Pancreas (tissue), 10 donors: ENCODE data around the gene SSBP2. TPM values are rescaled to one million over a fixed set of nuclear protein-coding genes. Genes with fewer than 3 reads are reported as not detected.

Experiments
- ATAC-seq, 4 donors: fragments of 200-7000 bp; cut with Tn5 transposase; one replicate each; pipeline versions ENCODE4 v1.8.0 to v1.9.1; 2020; ENCODE audit warnings: mild to moderate bottlenecking in 4 of 4, moderate library complexity in 4 of 4
- DNase-seq, 6 donors: peaks; one replicate each; pipeline ENCODE4 v3.0.0-alpha.2; 2020
- FAIRE-seq: peaks from 2 replicates; lab custom pipeline; 2012; peaks lifted over from hg19 to GRCh38; lab: Jason Lieb, UNC
- H3K27ac ChIP-seq, 4 donors: fragments of 200-600 bp; sonication (generic); 1 replicate in 3 of 4; 2 replicates in 1 of 4; pipeline versions ENCODE4 v1.5.0 to v1.8.0; 2020
- H3K27me3 ChIP-seq, 4 donors: fragments of 200-600 bp; one replicate each; pipeline ENCODE4 v1.8.0; 2021
- H3K36me3 ChIP-seq, 3 donors: fragments of 200-600 bp; sonication (generic) in 1 of 3; one replicate each; pipeline versions ENCODE4 v1.5.0 to v1.8.0; 2020 to 2021
- H3K4me1 ChIP-seq, 3 donors: fragments of 200-600 bp; one replicate each; pipeline ENCODE4 v1.8.0; 2021
- H3K4me3 ChIP-seq, 4 donors: fragments of 200-600 bp; sonication (generic) in 2 of 4; one replicate each; pipeline versions ENCODE4 v1.5.0 to v1.8.0; 2020 to 2021
- H3K9me3 ChIP-seq, 4 donors: fragments of 200-600 bp; one replicate each; pipeline ENCODE4 v1.8.0; 2021
- CTCF ChIP-seq, 4 donors: fragments of 200-600 bp; sonication (generic) in 3 of 4; IDR thresholded peaks; one replicate each; pipeline versions ENCODE4 v1.5.0 to v1.8.0; 2021; ENCODE audit warnings: antibody characterized with exemption in 4 of 4
- WGBS, 2 donors: extraction: QIAGEN DNeasy Blood & Tissue Kit; methylation state at CpG; one replicate each; pipeline ENCODE4 v1.1.7; 2013; 5-methylcytosine and 5-hydroxymethylcytosine counted together
- intact Hi-C, 3 donors: fragments of 100-400 bp; cut with DNase I; formaldehyde crosslinking; loops; one replicate each; pipeline versions ENCODE4 v1.11.1 to v1.14.2; 2022
- polyA plus RNA-seq, 2 donors: library from polyadenylated mRNA; stranded (reverse); fragments of 200-250 nt; gene quantifications; one replicate each; pipeline ENCODE4 v1.2.3, GENCODE V29; 2013
- total RNA-seq, 6 donors: library from RNA; stranded (reverse); fragmentation: NEBNext Ultra II Directional in 4 of 6; extraction: Animal tissue kit (Norgen Biotek cat#: 25700) in 4 of 6; gene quantifications; one replicate each; pipeline versions ENCODE4 v1.2.1 to v1.2.4, GENCODE V29; 2021 to 2023
- donor health status: healthy with polysubstance abuse.
- donor health status: DM: no; HTN: no; CAD: no; lungs with moderate emphysema.
- donor health status: DM: no; HTN: no; CAD: no.
- donor health status: control.
- donor health status: control.
- donor health status: Bipolar disorder and iron deficiency.
- donor health status: DM: yes; HTN: yes; CAD: no.
- donor health status: DM: no; HTN: no; CAD: no.
- donor health status: DM: no; HTN: no; CAD: no.
- donor health status: DM: yes; HTN: yes; CAD: no.

The SSBP2 gene
- total and polyA plus RNA-seq, 8 donors, result 8.6 to 20.7 (median 15.8) TPM

GRCh38 chr5:81786496-81786895, 35.6 kb upstream of the SSBP2 start:
- Histone ChIP-seq H3K36me3 (no peaks in the 10 kb centered on the region), H3K4me1 (peaks cover 0 to 19% (median 18%) of the 10 kb centered on the region in 3 donors), H3K4me3 (no peak overlapping the region), H3K27ac (no peak overlapping the region), H3K9me3 (no peaks in the 10 kb centered on the region), H3K27me3 (no peaks in the 10 kb centered on the region)
- no peak for TF ChIP-seq CTCF (IDR thresholded peaks at IDR 0.05)
- DNase-seq, result no peak
- no peak for FAIRE-seq
- intact Hi-C loops, result loop anchor here in 1 of 3 donors (5.0 kb wide), 1 partner anchor 34 kb away; the partner anchor contains the start of gene SSBP2
- 89 to 92% methylated on average over 5 of the region's 5 CpGs for WGBS, 2 donors
- no peak for ATAC-seq

- H3K9me3 ChIP-seq, result no peaks in the 10 kb centered on the region
- H3K27ac ChIP-seq, result no peak overlapping the region
- no peaks in the 10 kb centered on the region for H3K27me3 ChIP-seq
- no peaks in the 10 kb centered on the region for H3K36me3 ChIP-seq
- no peak for DNase-seq
- no peak for ATAC-seq
- H3K4me3 ChIP-seq, result no peak overlapping the region
- intact Hi-C loops, result loop anchor here in 1 of 3 donors (5.0 kb wide), 1 partner anchor 33 kb away; the partner anchor contains the start of gene SSBP2
- WGBS, 2 donors, result 69 to 87% methylated on average over 4 of the region's 4 CpGs
- H3K4me1 ChIP-seq, result peaks cover 0 to 19% (median 18%) of the 10 kb centered on the region in 3 donors
- FAIRE-seq, result no peak
- no peak for TF ChIP-seq CTCF (IDR thresholded peaks at IDR 0.05)
Measured at GRCh38 chr5:81785322-81785721, 34.4 kb upstream of the SSBP2 start.

DNA sequence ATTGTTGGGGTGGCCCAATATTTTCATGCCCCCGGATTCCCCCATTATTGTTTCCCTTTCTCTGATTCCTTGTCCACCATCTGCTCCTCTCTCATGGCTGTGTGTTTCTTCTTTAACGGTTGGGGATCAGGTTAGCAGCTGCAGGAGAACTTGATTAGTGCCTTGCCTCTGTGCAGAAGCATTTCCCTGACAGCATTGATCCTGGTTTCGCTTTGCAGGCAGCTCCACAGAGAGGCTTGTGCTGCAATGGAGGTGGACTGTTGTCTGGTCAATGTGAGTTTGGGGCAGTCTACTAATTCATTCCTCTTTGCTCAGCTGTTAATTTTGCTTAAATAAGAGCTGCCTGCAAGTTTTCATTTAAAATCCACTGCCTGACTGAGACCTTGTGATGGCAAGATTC, 32.5 kb upstream of the SSBP2 start:
- WGBS, 2 donors, result 16% methylated on average over 3 of the region's 3 CpGs
- DNase-seq, result peak in 1 of 6 donors; percentile 40
- peak in 2 of 4 donors; percentile 52 to 59 for ATAC-seq
- Histone ChIP-seq H3K27me3 (no peaks in the 10 kb centered on the region), H3K4me1 (peaks cover 15 to 26% (median 25%) of the 10 kb centered on the region in 3 donors), H3K27ac (peak overlapping the region in 2 of 4 donors; percentile 26 to 44), H3K9me3 (no peaks in the 10 kb centered on the region), H3K36me3 (no peaks in the 10 kb centered on the region), H3K4me3 (no peak overlapping the region)
- intact Hi-C loops, result no loop called here
- no peak for TF ChIP-seq CTCF (IDR thresholded peaks at IDR 0.05)
- no peak for FAIRE-seq

- ATAC-seq (no peak), FAIRE-seq (no peak), DNase-seq (no peak)
- Histone ChIP-seq H3K27me3 (no peaks in the 10 kb centered on the region), H3K9me3 (no peaks in the 10 kb centered on the region), H3K27ac (peak overlapping the region in 1 of 4 donors; percentile 44), H3K36me3 (no peaks in the 10 kb centered on the region), H3K4me1 (peaks cover 20 to 26% (median 22%) of the 10 kb centered on the region in 3 donors), H3K4me3 (no peak overlapping the region)
- WGBS, 2 donors, result 68 to 70% methylated on average over 3 of the region's 3 CpGs
- TF ChIP-seq CTCF (IDR thresholded peaks at IDR 0.05), result no peak
- intact Hi-C loops, result no loop called here
Measured at GRCh38 chr5:81782811-81783210, 31.9 kb upstream of the SSBP2 start.

DNA sequence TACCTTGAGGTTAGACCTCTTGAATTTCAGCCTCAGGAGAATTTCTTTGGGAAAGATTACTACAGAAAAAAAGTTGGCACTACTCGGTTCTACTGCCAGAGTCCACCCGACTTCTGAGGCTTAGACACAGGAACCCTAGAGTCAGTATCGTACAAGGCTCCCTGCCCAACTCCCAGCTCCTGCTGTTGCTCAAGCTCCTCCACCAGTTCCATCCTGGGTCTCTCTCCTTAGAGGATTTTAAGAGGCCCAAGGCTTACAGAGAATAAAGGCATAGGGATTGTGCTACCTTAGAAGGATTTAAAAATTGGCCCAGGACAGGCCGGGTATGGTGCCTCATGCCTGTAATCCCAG, 29.0 kb upstream of the SSBP2 start:
- no peak overlapping the region for H3K4me3 ChIP-seq
- WGBS, 2 donors, result 70 to 75% methylated on average over 4 of the region's 4 CpGs
- no peak for TF ChIP-seq CTCF (IDR thresholded peaks at IDR 0.05)
- H3K4me1 ChIP-seq, result peaks cover 12 to 20% (median 17%) of the 10 kb centered on the region in 3 donors
- H3K27me3 ChIP-seq, result no peaks in the 10 kb centered on the region
- intact Hi-C loops, result no loop called here
- peak; percentile 5 to 36 (median 14) for ATAC-seq
- no peaks in the 10 kb centered on the region for H3K36me3 ChIP-seq
- H3K9me3 ChIP-seq, result no peaks in the 10 kb centered on the region
- DNase-seq, result no peak
- FAIRE-seq, result no peak
- H3K27ac ChIP-seq, result peak overlapping the region in 3 of 4 donors; percentile 62 to 90 (median 83)
